ENCODE data around the gene IL7R.

- TF ChIP-seq CTCF (CRISPR knock-in tag; IDR thresholded peaks at IDR 0.05) (no peak), NFIC (IDR thresholded peaks at IDR 0.05; ENCODE audit: low read length) (no peak), ZZZ3 (CRISPR knock-in tag; IDR thresholded peaks at IDR 0.05; ENCODE audit: borderline replicate concordance) (no peak)
Observed at GRCh38 chr5:35869685-35870277, 13.1 kb downstream of the IL7R start.

Data from HepG2 (cell line).